ENCODE data around the gene GDF7. TPM values are rescaled to one million over a fixed set of nuclear protein-coding genes. Genes with fewer than 3 reads are reported as not detected.

Gene GDF7
- total and polyA plus RNA-seq, 5 donors = 0.25 to 0.79 (median 0.47) TPM

DNA sequence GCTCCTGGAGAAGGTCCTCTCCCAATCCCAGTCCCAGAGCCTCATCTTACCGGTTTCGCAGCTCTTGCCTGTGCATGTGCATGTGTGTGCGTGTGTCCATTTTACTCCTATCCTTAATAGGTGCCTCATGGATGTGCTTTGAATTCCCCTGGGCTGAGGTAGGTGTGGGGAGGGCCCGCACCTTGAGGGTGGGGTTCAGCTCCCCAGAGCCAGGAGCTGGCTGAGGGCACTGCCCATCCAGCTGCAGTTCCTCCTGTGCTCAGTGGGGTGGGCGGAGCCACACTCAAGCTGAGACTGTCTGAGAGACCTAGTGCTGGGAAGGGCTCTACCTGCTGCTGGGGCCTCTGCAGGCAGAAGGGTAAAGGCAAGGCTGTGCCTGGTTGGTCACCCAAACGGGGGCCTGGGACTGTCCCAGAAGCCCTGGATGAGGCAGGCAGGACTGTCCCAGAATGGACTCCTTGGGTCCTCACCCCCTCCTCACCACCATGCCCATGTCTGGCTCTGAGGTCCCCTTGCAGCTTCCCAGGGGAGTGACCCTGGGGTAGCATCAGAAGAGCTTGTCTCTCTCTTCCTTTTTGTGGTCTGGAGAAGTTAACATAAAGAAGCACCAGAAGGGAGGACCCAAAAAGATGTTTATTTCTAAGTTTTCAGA, 8.9 kb downstream of the GDF7 start:
- H3K4me3 ChIP-seq (ENCODE audit: low read length) = no peak overlapping the region
- DNase-seq = no peak
- peak; percentile 30 to 31 for ATAC-seq
- 73% methylated on average over 6 of the region's 6 CpGs for WGBS
- no peaks in the 10 kb centered on the region for H3K27me3 ChIP-seq (ENCODE audit: control insufficient read depth, insufficient read depth)
- intact Hi-C loops (cut with DNase I) = no loop called here
- H3K9me3 ChIP-seq (ENCODE audit: control insufficient read depth, low read length) = no peaks in the 10 kb centered on the region
- H3K4me1 ChIP-seq (ENCODE audit: control insufficient read depth, insufficient read depth, low read length) = no peaks in the 10 kb centered on the region
- no peak overlapping the region for H3K27ac ChIP-seq (ENCODE audit: low read length)

- Histone ChIP-seq H3K4me3 (ENCODE audit: low read length) (no peak overlapping the region), H3K27me3 (ENCODE audit: control insufficient read depth, insufficient read depth) (no peaks in the 10 kb centered on the region), H3K4me1 (ENCODE audit: control insufficient read depth, insufficient read depth, low read length) (no peaks in the 10 kb centered on the region), H3K27ac (ENCODE audit: low read length) (no peak overlapping the region), H3K9me3 (ENCODE audit: control insufficient read depth, low read length) (no peaks in the 10 kb centered on the region)
- peak in 1 of 2 donors; percentile 43 for ATAC-seq
- 88% methylated on average over 12 of the region's 12 CpGs for WGBS
- intact Hi-C loops (cut with DNase I) = no loop called here
- no peak for DNase-seq
These were observed 9.6 kb downstream of the GDF7 start for GRCh38 chr2:20676353-20677215.

GRCh38 chr2:20677301-20678085, 10.5 kb downstream of the GDF7 start:
- DNase-seq (no peak), ATAC-seq (no peak)
- Histone ChIP-seq H3K4me1 (ENCODE audit: control insufficient read depth, insufficient read depth, low read length) (no peaks in the 10 kb centered on the region), H3K27ac (ENCODE audit: low read length) (no peak overlapping the region), H3K27me3 (ENCODE audit: control insufficient read depth, insufficient read depth) (no peaks in the 10 kb centered on the region), H3K9me3 (ENCODE audit: control insufficient read depth, low read length) (no peaks in the 10 kb centered on the region), H3K4me3 (ENCODE audit: low read length) (no peak overlapping the region)
- 71% methylated on average over 15 of the region's 15 CpGs for WGBS
- intact Hi-C loops (cut with DNase I) = no loop called here

DNA sequence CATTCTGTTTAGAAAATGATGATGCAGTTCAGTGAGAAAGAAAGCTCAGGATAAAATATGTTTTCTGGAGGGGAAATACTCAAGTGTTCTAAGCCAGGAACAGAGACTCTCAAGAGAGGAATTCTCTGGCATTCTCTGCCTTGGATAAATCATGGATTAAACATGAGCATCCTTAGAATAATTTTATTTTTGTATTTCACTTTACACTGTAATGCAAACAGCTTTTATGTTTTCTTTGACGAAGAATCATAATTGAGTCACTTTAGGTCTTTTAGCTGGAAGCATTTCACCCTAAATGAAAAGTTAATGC, 11.1 kb downstream of the GDF7 start:
- intact Hi-C loops (cut with DNase I) = no loop called here
- Histone ChIP-seq H3K4me3 (ENCODE audit: low read length) (no peak overlapping the region), H3K27me3 (ENCODE audit: control insufficient read depth, insufficient read depth) (no peaks in the 10 kb centered on the region), H3K9me3 (ENCODE audit: control insufficient read depth, low read length) (no peaks in the 10 kb centered on the region), H3K4me1 (ENCODE audit: control insufficient read depth, insufficient read depth, low read length) (no peaks in the 10 kb centered on the region), H3K27ac (ENCODE audit: low read length) (no peak overlapping the region)
- DNase-seq (no peak), ATAC-seq (no peak)
- 79% methylated on average over 1 of the region's 1 CpG for WGBS

- 93% methylated on average over 2 of the region's 2 CpGs for WGBS
- Histone ChIP-seq H3K9me3 (ENCODE audit: control insufficient read depth, low read length) (no peaks in the 10 kb centered on the region), H3K4me3 (ENCODE audit: low read length) (no peak overlapping the region), H3K27ac (ENCODE audit: low read length) (no peak overlapping the region), H3K27me3 (ENCODE audit: control insufficient read depth, insufficient read depth) (no peaks in the 10 kb centered on the region), H3K4me1 (ENCODE audit: control insufficient read depth, insufficient read depth, low read length) (no peaks in the 10 kb centered on the region)
- intact Hi-C loops (cut with DNase I) = no loop called here
- ATAC-seq (no peak), DNase-seq (no peak)
These were observed 11.8 kb downstream of the GDF7 start for GRCh38 chr2:20678780-20679179.

GRCh38 chr2:20680744-20681375, 13.9 kb downstream of the GDF7 start:
- Histone ChIP-seq H3K27ac (ENCODE audit: low read length) (no peak overlapping the region), H3K9me3 (ENCODE audit: control insufficient read depth, low read length) (no peaks in the 10 kb centered on the region), H3K4me3 (ENCODE audit: low read length) (no peak overlapping the region), H3K4me1 (ENCODE audit: control insufficient read depth, insufficient read depth, low read length) (no peaks in the 10 kb centered on the region), H3K27me3 (ENCODE audit: control insufficient read depth, insufficient read depth) (no peaks in the 10 kb centered on the region)
- ATAC-seq (no peak), DNase-seq (no peak)
- intact Hi-C loops (cut with DNase I) = no loop called here
- 89% methylated on average over 10 of the region's 10 CpGs for WGBS

- H3K27ac ChIP-seq (ENCODE audit: low read length) = no peak overlapping the region
- WGBS = 79% methylated on average over 7 of the region's 7 CpGs
- intact Hi-C loops (cut with DNase I) = no loop called here
- ATAC-seq (no peak), DNase-seq (no peak)
- H3K4me3 ChIP-seq (ENCODE audit: low read length) = no peak overlapping the region
- H3K4me1 ChIP-seq (ENCODE audit: control insufficient read depth, insufficient read depth, low read length) = no peaks in the 10 kb centered on the region
- no peaks in the 10 kb centered on the region for H3K27me3 ChIP-seq (ENCODE audit: control insufficient read depth, insufficient read depth)
- no peaks in the 10 kb centered on the region for H3K9me3 ChIP-seq (ENCODE audit: control insufficient read depth, low read length)
These were observed 15.4 kb downstream of the GDF7 start for GRCh38 chr2:20682167-20682920.

DNA sequence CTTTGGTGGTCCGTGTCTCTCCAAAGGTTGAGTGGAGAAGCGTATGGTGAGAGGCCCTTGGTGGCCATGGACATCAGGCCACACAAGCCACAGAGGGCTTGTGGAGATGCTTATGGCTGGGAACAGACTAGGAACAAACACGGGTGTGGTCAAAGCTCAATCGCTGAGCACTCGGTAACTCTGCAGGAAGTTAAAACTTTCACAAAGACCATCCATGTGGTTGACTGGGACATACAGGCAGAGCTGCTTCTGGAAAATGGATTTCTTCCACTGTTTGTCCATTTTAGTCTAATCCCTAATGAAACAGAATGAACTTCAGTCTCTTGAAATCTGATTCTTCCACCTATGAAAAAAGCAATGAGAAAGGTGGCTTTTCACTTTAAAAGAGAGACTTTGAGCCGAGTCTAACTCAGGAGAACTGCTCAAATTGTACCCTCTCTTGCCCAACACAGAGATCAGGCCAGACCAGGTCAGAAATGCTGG, 17.7 kb downstream of the GDF7 start:
- WGBS = 84% methylated on average over 6 of the region's 6 CpGs
- Histone ChIP-seq H3K9me3 (ENCODE audit: control insufficient read depth, low read length) (no peaks in the 10 kb centered on the region), H3K4me1 (ENCODE audit: control insufficient read depth, insufficient read depth, low read length) (no peaks in the 10 kb centered on the region), H3K27ac (ENCODE audit: low read length) (no peak overlapping the region), H3K27me3 (ENCODE audit: control insufficient read depth, insufficient read depth) (no peaks in the 10 kb centered on the region), H3K4me3 (ENCODE audit: low read length) (no peak overlapping the region)
- intact Hi-C loops (cut with DNase I) = no loop called here
- ATAC-seq = no peak
- no peak for DNase-seq

- intact Hi-C loops (cut with DNase I) = no loop called here
- H3K9me3 ChIP-seq (ENCODE audit: control insufficient read depth, low read length) = no peaks in the 10 kb centered on the region
- H3K4me1 ChIP-seq (ENCODE audit: control insufficient read depth, insufficient read depth, low read length) = no peaks in the 10 kb centered on the region
- 97% methylated on average over 4 of the region's 4 CpGs for WGBS
- no peaks in the 10 kb centered on the region for H3K27me3 ChIP-seq (ENCODE audit: control insufficient read depth, insufficient read depth)
- no peak for ATAC-seq
- H3K27ac ChIP-seq (ENCODE audit: low read length) = no peak overlapping the region
- no peak for DNase-seq
- no peak overlapping the region for H3K4me3 ChIP-seq (ENCODE audit: low read length)
These were observed 20.4 kb downstream of the GDF7 start for GRCh38 chr2:20687260-20687832.
